Measurements from ENCODE around the gene SIGLECL1. TPM values are rescaled to one million over a fixed set of nuclear protein-coding genes. Genes with fewer than 3 reads are reported as not detected.

The SIGLECL1 gene
- total and polyA plus RNA-seq, 2 experiments from 2014 or later, result not detected

DNA sequence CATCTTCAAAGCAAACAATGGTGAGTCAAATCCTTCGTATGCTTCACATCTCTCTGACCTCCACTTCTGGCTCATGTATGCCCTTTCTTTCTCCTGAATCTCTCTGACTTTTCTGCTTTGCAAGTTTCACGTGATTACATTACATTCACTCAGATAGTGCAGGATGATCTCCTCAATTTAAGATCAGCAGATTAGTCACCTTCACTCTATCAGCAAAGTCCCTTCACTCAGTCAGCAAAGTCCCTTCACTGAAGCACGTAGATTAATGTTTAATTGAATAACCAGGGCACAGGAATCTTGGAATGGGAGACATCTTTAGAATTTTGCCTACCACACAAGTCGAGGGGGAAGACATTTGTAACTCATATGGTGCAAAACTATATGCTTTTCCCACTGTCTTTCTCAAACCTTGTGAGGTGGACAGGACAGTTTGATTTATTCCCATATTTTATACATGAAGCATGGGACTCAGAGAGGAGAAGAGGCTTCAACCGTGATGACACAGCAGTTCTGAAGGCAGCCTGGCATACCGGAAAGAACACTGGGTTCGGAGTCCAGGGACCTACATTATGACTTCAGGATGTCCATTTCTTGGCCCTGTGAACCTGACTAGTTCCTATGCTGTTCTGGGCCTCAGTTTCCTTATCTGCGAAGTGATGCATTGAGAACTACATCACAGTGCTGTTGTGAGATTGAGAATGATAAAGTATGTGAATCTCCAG is 23.3 kb downstream of the SIGLECL1 start (continued):
- TF ChIP-seq, protein P1, sequence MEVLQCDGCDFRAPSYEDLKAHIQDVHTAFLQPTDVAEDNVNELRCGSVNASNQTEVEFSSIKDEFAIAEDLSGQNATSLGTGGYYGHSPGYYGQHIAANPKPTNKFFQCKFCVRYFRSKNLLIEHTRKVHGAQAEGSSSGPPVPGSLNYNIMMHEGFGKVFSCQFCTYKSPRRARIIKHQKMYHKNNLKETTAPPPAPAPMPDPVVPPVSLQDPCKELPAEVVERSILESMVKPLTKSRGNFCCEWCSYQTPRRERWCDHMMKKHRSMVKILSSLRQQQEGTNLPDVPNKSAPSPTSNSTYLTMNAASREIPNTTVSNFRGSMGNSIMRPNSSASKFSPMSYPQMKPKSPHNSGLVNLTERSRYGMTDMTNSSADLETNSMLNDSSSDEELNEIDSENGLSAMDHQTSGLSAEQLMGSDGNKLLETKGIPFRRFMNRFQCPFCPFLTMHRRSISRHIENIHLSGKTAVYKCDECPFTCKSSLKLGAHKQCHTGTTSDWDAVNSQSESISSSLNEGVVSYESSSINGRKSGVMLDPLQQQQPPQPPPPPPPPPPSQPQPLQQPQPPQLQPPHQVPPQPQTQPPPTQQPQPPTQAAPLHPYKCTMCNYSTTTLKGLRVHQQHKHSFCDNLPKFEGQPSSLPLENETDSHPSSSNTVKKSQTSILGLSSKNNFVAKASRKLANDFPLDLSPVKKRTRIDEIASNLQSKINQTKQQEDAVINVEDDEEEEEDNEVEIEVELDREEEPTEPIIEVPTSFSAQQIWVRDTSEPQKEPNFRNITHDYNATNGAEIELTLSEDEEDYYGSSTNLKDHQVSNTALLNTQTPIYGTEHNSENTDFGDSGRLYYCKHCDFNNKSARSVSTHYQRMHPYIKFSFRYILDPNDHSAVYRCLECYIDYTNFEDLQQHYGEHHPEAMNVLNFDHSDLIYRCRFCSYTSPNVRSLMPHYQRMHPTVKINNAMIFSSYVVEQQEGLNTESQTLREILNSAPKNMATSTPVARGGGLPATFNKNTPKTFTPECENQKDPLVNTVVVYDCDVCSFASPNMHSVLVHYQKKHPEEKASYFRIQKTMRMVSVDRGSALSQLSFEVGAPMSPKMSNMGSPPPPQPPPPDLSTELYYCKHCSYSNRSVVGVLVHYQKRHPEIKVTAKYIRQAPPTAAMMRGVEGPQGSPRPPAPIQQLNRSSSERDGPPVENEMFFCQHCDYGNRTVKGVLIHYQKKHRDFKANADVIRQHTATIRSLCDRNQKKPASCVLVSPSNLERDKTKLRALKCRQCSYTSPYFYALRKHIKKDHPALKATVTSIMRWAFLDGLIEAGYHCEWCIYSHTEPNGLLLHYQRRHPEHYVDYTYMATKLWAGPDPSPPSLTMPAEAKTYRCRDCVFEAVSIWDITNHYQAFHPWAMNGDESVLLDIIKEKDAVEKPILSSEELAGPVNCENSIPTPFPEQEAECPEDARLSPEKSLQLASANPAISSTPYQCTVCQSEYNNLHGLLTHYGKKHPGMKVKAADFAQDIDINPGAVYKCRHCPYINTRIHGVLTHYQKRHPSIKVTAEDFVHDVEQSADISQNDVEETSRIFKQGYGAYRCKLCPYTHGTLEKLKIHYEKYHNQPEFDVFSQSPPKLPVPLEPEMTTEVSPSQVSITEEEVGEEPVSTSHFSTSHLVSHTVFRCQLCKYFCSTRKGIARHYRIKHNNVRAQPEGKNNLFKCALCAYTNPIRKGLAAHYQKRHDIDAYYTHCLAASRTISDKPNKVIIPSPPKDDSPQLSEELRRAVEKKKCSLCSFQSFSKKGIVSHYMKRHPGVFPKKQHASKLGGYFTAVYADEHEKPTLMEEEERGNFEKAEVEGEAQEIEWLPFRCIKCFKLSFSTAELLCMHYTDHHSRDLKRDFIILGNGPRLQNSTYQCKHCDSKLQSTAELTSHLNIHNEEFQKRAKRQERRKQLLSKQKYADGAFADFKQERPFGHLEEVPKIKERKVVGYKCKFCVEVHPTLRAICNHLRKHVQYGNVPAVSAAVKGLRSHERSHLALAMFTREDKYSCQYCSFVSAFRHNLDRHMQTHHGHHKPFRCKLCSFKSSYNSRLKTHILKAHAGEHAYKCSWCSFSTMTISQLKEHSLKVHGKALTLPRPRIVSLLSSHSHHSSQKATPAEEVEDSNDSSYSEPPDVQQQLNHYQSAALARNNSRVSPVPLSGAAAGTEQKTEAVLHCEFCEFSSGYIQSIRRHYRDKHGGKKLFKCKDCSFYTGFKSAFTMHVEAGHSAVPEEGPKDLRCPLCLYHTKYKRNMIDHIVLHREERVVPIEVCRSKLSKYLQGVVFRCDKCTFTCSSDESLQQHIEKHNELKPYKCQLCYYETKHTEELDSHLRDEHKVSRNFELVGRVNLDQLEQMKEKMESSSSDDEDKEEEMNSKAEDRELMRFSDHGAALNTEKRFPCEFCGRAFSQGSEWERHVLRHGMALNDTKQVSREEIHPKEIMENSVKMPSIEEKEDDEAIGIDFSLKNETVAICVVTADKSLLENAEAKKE (CRISPR knock-in tag; IDR thresholded peaks at IDR 0.05), result no peak
- no peak for TF ChIP-seq ZNF331 (CRISPR knock-in tag; IDR thresholded peaks at IDR 0.05; ENCODE audit: low read depth)
- no peak for TF ChIP-seq ZNF114 (CRISPR knock-in tag; IDR thresholded peaks at IDR 0.05)
- no peak for TF ChIP-seq CTCF (conservative IDR thresholded peaks at IDR 0.05; ENCODE audit: low read depth in 2 of 2)
- TF ChIP-seq ETS1 (IDR thresholded peaks at IDR 0.05), result no peak
- no peak for TF ChIP-seq EZH2 (IDR thresholded peaks at IDR 0.05; ENCODE audit: low read depth, unreplicated experiment)
- TF ChIP-seq CREB1 (CRISPR knock-in tag; IDR thresholded peaks at IDR 0.05; ENCODE audit: low read depth), result no peak
- TF ChIP-seq JUNB (IDR thresholded peaks at IDR 0.05; ENCODE audit: unreplicated experiment), result no peak
- TF ChIP-seq REST (IDR thresholded peaks at IDR 0.05; ENCODE audit: unreplicated experiment), result no peak

Data from GM23338 (cell line).